ENCODE measurements around the gene MYO9A.

The MYO9A gene, protein sequence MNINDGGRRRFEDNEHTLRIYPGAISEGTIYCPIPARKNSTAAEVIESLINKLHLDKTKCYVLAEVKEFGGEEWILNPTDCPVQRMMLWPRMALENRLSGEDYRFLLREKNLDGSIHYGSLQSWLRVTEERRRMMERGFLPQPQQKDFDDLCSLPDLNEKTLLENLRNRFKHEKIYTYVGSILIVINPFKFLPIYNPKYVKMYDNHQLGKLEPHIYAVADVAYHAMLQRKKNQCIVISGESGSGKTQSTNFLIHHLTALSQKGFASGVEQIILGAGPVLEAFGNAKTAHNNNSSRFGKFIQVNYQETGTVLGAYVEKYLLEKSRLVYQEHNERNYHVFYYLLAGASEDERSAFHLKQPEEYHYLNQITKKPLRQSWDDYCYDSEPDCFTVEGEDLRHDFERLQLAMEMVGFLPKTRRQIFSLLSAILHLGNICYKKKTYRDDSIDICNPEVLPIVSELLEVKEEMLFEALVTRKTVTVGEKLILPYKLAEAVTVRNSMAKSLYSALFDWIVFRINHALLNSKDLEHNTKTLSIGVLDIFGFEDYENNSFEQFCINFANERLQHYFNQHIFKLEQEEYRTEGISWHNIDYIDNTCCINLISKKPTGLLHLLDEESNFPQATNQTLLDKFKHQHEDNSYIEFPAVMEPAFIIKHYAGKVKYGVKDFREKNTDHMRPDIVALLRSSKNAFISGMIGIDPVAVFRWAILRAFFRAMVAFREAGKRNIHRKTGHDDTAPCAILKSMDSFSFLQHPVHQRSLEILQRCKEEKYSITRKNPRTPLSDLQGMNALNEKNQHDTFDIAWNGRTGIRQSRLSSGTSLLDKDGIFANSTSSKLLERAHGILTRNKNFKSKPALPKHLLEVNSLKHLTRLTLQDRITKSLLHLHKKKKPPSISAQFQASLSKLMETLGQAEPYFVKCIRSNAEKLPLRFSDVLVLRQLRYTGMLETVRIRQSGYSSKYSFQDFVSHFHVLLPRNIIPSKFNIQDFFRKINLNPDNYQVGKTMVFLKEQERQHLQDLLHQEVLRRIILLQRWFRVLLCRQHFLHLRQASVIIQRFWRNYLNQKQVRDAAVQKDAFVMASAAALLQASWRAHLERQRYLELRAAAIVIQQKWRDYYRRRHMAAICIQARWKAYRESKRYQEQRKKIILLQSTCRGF (N-terminal part only)

GRCh38 chr15:72118017-72118978 is at the start of gene MYO9A, which contains the start of gene SENP8:
TSS of gene MYO9A (minus strand) at chr15:72118150. CDS start at chr15:72046563, 71,587 bp downstream.
TSS of gene SENP8 (plus strand) at chr15:72118403. CDS start at chr15:72139624, 21,221 bp downstream.
- peak; percentile 98 for DNase-seq (ENCODE audit: low read depth, low spot score)

DNA sequence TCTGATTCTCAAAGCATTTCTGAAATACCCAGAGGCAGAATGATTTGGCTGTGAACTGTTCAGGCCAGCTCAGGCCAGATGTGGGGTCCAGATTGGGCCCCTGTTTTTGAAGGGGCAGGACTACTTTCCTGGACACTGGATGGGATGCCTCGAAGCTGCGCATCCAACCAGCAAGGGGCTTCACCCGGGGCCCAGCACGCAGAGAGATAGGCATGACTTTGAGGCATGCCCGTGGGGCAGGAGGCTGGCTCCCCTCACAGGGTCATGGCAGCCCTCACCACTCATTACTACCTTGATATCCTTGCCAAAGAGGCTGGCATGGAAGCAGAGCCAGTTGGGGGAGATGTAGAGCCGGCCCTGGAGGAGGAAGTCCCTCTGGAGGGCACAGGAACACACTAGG is 49.5 kb upstream of the MYO9A start:
- DNase-seq (ENCODE audit: low read depth, low spot score), result no peak

DNA sequence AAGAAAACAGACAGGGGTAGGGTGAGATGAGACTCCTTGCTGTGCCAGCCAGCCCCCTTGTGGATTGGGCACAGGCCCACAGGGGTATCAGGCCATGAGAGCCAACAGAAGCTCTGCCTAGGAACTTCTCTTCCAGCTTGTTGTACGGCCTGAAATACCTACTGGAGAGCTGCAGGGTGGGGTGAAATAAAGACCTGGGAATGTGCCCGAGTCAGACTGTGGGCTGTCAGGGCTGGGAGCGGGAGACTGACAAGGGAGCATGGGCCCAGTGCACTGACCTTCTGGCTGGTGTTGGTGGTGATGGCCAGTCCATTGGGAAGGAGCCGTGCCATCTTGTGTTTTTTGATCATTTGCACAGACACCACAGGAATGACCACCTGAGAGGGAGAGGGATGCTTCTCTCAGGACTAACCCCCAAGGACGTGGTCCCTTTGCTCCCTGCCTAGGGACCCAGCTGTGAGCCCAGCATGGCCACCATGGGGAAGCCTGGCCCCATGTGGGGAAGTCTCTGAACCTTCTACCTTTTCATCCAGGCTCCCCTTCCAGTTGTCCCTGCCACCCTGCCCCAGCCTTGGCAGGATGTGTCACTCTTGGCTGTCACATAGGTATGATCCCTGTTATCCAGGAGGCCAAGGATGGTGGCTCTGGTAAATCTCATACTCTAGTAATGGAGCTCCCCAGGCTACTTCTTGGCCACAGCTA is 48.9 kb upstream of the MYO9A start:
- no peak for DNase-seq (ENCODE audit: low read depth, low spot score)

GRCh38 chr15:72163719-72164118 is 45.8 kb upstream of the MYO9A start:
- no peak for DNase-seq (ENCODE audit: low read depth, low spot score)

- no peak for DNase-seq (ENCODE audit: low read depth, low spot score)
These were observed 44.6 kb upstream of the MYO9A start for GRCh38 chr15:72162569-72162968.

DNA sequence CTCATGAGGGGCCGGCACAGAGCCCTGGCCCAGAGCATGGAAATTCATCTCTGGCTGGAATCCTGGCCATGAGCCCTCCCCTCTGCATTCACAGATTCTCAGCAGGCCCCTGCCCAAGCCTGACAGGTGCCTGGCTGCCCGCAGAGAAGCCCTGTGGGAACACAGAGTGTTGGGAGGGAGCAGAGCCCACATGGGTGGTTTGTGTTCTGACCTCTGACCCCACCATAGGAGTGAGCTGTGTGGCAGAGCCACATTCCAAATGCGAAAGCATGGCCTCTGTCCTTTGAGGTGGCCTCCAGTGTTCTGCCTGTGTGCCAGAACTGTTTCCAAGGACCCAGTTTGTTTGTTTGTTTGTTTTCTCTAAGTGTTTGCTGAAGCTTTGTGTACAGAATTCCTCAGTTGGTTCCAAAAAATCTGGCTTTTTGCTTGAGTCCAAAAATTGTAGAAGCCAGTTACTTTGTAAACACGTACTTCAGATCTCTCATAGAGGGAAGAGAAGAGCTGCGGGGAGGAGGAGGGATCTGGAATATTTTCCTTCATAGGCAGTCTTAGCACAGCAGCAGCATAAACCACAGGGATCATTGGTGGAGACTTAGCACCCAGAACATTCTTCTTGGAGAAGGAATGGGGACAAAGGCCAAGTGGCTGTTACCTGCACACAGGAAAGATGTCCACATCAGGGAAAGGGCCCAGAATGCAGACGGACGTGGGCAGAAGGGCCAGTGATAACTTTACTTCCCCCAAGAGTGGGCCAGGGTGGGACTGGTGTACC is 43.6 kb upstream of the MYO9A start:
- DNase-seq (ENCODE audit: low read depth, low spot score), result no peak

DNA sequence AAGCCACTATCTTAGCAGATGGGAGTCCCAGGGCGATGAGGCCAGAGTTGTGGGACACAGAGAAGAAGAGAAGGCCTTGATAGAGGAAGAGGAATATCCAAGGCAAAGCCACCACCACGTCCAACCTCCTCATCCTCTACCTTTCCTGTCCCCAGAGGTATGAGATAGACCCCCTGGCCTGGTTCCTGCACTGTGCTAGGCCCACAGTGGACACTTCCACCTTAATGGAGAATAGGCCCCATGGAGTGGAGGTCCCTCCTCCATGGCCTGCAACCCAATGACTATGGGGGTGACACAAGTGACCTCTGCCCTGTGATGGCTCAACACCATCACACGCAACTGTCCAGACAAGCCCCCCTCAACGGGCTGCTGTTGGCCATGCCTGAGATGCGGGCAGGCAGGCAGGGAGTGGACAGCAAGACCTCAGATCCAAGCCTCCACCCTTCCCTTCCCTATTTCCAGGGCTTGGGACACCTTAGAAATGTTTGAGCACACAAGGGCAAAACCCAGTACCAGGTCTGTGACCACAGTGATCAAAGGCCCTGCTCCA is 42.8 kb upstream of the MYO9A start:
- DNase-seq (ENCODE audit: low read depth, low spot score), result no peak

GRCh38 chr15:72156928-72157327 is 39.0 kb upstream of the MYO9A start:
- DNase-seq (ENCODE audit: low read depth, low spot score), result no peak

- DNase-seq (ENCODE audit: low read depth, low spot score), result peak; percentile 57
These were observed 38.0 kb upstream of the MYO9A start for GRCh38 chr15:72155635-72156616.

DNA sequence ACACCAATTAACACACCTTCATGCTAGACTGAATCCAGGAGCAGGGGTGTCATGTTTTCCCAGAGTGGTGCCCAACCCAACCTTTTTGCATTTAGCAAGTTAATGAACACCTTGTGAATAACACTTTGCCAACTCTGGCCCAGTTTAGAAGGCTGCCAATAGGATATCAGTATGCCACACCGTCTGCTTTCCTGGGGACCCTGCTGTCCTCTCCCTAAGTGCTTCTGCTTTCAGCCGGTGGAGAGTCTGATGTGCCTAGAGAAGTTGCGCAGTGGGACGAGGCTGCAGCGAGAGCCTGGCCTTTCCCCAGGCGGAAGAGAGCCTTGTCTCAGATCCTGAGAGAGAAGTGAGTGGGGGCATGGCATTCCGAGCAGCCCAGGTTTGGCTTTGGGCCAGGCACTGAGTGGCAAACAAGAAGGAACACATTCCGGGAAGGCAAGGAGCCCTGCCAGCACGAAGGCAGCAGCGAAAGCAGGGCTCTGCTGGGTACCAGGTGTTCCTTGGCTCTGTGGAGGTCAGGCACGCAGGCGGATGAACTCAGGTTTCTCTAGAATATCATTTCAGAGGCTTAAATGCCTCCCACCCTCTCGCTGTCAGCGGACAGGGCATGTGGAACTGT is 37.2 kb upstream of the MYO9A start:
- DNase-seq (ENCODE audit: low read depth, low spot score), result no peak

DNA sequence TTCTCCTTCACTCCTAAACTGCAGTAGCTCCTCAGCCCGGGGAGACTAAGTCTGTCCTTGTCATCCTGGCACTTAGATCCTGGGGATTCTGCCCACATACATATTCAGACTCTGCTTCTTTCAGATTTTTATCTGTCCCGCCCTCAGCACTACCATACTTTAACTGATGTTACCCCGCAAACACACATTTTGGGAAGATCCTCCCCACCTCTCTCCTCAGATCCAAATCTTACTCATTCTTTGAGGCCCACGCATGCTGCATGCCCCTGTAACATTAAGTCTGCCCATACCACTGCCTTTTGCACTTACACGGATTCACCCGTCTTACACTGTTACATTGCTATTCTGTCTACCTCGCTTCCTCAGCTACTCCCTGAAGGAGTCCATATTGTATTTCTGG is 36.4 kb upstream of the MYO9A start:
- no peak for DNase-seq (ENCODE audit: low read depth, low spot score)

DNA sequence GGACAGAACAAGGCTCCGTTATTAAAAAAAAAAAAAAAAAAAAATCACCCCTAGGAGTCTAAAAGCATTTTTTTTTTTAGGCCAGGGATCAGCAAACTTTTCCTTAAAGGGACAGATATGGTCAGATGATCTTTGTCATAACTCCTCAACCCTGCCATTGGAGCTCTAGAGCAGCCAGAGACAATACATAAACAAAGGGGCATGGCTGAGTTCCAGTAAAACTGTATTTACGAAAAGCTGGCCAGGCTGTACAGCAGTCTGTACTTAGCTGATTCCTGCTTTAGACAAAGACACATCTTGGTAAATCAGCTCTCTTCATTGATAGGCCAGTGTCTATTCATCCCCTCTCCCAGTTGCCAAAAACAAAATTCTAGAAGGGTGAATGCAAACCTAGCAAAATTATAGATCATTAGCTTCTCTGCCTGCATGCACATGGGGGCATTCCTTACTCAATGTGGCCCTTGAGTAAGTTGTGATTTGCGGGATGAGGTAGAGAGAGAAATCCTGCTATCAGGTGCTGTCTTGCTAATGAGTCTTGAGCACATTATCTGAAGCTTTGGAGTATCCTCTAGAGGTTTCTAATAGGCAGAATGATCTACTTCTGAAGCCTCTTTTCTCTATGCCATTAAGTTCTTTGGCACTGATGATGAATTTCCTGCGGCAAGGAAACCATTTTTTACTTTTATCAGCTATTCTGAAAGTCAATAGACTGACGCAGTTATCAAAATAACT is 35.5 kb upstream of the MYO9A start:
- DNase-seq (ENCODE audit: low read depth, low spot score), result no peak

DNA sequence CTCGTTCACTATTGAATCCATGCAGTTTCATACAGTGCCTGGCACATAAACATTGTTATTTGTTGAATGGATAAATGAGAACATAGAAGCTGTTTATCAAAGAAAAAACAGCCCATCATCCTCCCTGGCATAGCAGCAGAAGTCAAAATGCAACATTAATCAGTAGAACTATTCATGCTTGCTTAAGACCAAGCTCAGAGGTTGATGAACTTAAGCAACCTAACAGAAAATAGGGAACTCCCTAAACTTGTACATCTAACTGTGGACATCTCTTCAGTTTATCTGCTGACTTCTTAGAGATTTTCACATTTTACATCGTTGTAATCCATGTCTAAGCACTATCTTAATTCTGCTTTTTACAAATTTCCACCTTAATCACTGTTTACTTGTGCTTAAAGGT is 29.5 kb upstream of the MYO9A start:
- DNase-seq (ENCODE audit: low read depth, low spot score), result no peak

DNA sequence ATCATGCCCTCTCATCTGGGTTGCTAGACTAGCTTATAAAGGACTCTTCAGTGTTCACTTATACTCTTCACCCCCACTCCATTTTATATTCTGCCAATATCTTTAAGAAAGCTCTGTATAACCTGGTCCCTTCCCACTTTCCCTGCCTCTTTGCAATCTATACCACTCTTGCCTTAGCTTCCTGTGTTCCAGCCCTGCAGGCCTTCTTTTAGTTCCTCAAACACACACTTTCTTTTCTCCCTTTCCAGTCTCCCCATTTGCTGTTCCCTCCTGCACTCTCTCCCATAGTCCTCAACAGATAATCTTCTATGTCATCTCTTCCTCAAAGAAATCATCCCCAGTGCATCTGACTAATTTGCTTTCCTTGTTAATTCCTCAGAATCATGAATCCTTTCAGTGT is 29.0 kb upstream of the MYO9A start:
- no peak for DNase-seq (ENCODE audit: low read depth, low spot score)

GRCh38 chr15:72146221-72146620 is 28.3 kb upstream of the MYO9A start:
- no peak for DNase-seq (ENCODE audit: low read depth, low spot score)

DNA sequence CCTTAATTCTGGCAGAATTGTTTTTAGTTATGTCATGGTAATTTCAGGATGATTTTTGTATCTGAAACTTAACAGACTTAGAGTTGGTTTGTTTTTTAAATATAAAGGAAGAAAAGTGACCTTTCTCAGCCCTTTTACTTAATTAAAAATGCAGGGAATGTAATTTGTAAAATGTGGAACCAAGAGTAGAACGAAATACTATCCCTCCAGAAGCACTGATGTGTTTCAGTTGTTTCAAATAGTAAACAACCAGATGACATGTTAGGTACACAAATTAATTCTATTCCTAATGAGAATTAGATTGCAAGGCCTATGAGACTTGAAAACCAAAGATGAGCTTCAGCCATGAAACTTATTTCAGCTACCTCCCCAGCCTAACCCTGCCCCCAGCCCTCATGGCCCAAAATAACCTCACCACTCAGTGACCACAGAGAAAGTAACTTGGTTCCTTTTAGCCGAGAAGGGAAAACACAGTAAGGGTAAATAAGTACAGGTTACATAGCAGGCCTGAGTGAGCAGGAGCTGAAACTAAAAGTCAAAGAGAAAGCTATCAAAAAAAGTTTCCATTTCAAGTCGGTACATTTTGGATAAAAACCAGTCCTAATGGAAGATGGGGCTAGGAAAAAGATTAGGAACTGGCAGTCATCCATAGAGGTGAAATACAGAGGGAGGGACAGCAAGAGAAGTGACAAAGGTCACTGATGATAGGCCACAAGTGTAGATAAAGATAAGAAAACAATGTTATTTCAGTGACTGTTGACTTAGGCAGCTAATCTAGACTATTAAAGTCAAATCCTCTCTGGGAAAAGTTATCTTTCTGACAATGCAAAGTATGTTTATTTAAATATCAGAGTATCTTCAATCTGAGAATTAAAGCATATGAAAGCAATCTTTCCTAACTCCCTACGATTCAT is 23.5 kb upstream of the MYO9A start:
- DNase-seq (ENCODE audit: low read depth, low spot score), result no peak

Measured in activated naive CD8-positive, alpha-beta T cell treated with anti-CD3 and anti-CD28 coated beads, Interleukin-2, amount 50 U/mL, for 16 hours (primary cell).